GM13977 (cell line): ENCODE data around the gene CBLL1.

Source experiments
- DNase-seq: peaks from one replicate; pipeline ENCODE4 v3.0.0; 2012; ENCODE audit warnings: low spot score
- CTCF ChIP-seq: IDR thresholded peaks from 2 replicates; pipeline ENCODE4 v1.5.1; 2012; ENCODE audit warnings: mild to moderate bottlenecking, control low read depth; ENCODE audit not compliant: insufficient read depth; ENCODE audit errors: extremely low read depth, missing control alignments
- in situ Hi-C: fragments of 300-500 bp; cut with MboI; formaldehyde crosslinking; loops from one replicate; pipeline ENCODE4 v1.12.0; 2022; ENCODE audit warnings: low sequenced_read_pairs, low pct_unique_long_range_greater_than_20kb, mixed read lengths, inconsistent platforms; ENCODE audit not compliant: unreplicated experiment

Gene CBLL1

GRCh38 chr7:107703219-107703618, 40.7 kb upstream of the CBLL1 start:
- in situ Hi-C loops = no loop called here
- no peak for DNase-seq
- TF ChIP-seq CTCF = no peak

GRCh38 chr7:107703872-107704271, 40.1 kb upstream of the CBLL1 start:
- in situ Hi-C loops = no loop called here
- TF ChIP-seq CTCF = no peak
- no peak for DNase-seq

- in situ Hi-C loops = no loop called here
- no peak for TF ChIP-seq CTCF
- no peak for DNase-seq
Observed at GRCh38 chr7:107708956-107709355, 35.0 kb upstream of the CBLL1 start.

GRCh38 chr7:107711301-107711700, 32.6 kb upstream of the CBLL1 start:
- TF ChIP-seq CTCF = no peak
- DNase-seq = no peak
- in situ Hi-C loops = no loop called here

DNA sequence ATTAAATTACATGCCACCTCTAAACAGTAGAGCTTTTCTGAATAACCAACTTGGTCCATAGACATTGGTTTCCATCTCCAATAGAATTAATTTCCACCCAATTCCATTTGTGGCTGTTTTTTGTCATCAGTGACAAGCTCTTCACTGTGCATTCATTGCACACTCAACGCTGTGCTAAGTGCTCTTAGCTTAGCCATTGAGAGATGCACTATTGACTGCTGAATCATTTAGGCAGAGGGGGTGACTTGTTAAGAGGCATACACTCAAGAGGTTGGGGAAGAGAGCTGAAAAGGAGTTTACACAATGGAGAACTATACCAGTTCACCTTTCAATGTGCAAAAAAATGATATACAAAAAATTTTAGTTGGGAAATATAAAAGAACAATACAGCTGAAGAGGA, 31.9 kb upstream of the CBLL1 start:
- no peak for DNase-seq
- in situ Hi-C loops = no loop called here
- TF ChIP-seq CTCF = no peak

- no peak for TF ChIP-seq CTCF
- in situ Hi-C loops = no loop called here
Observed at GRCh38 chr7:107712896-107713295, 31.0 kb upstream of the CBLL1 start.

DNA sequence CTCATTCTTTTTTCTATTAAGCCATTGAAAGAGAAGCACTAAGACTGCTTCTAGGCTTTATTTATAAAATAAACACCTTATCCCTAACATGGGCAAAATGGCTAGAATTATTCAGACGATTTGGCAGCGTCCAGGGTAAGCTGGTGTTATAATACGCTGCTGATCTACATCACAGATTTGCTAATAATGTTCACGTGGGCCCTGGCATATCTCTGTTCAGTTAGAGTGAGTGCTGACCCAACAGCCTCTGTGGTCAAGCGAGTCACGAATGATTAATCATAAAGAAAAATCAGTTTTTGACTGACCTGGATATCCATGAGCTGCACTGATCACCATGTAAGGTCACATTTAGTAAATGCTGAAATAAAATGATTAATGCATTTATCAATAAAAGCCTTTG, 28.4 kb upstream of the CBLL1 start:
- no peak for DNase-seq
- no peak for TF ChIP-seq CTCF
- in situ Hi-C loops = no loop called here

More at GRCh38 chr7:107712896-107713295, 31.0 kb upstream of the CBLL1 start:
- no peak for DNase-seq
